BLaER1 treated with 17β-estradiol and CSF1 and Interleukin-3, amounts not matched to agents 10 nM and 100 nM (cell line): ENCODE measurements around the gene SV2A.
"Not testable (repeated sequence)": the region's sequence is repeated elsewhere in the genome, so short reads cannot be mapped to it uniquely, and the experiment has no call there.

Source experiments
- H3K27ac ChIP-seq, 11 experiments: shearing (Covaris generic); formaldehyde crosslinking; 2 replicates each; pipeline ENCODE4 v1.8.1; 2022
- H3K27me3 ChIP-seq, 11 experiments: shearing (Covaris generic); formaldehyde crosslinking; 2 replicates each; pipeline ENCODE4 v1.8.1; 2022
- H3K36me3 ChIP-seq, 11 experiments: shearing (Covaris generic); formaldehyde crosslinking; 2 replicates each; pipeline ENCODE4 v1.8.1; 2022
- H3K4me1 ChIP-seq, 10 experiments: shearing (Covaris generic); formaldehyde crosslinking; 2 replicates each; pipeline ENCODE4 v1.8.1; 2022
- H3K4me2 ChIP-seq, 11 experiments: shearing (Covaris generic); formaldehyde crosslinking; 2 replicates each; pipeline ENCODE4 v1.8.1; 2022
- H3K4me3 ChIP-seq, 10 experiments: shearing (Covaris generic); formaldehyde crosslinking; 2 replicates each; pipeline ENCODE4 v1.8.1; 2022
- H3K9ac ChIP-seq, 11 experiments: shearing (Covaris generic); formaldehyde crosslinking; 2 replicates each; pipeline ENCODE4 v1.8.1; 2022
- H3K9me3 ChIP-seq, 11 experiments: shearing (Covaris generic); formaldehyde crosslinking; replicated peaks in 1 of 11; 2 replicates each; pipeline ENCODE4 v1.8.1; 2022
- H4K20me1 ChIP-seq, 11 experiments: shearing (Covaris generic); formaldehyde crosslinking; 2 replicates each; pipeline ENCODE4 v1.8.1; 2022
- Cebpa-rat ChIP-seq, 11 experiments: shearing (Covaris generic); IDR thresholded peaks; 2 replicates each; pipeline ENCODE4 v1.8.1; 2022

The SV2A gene

DNA sequence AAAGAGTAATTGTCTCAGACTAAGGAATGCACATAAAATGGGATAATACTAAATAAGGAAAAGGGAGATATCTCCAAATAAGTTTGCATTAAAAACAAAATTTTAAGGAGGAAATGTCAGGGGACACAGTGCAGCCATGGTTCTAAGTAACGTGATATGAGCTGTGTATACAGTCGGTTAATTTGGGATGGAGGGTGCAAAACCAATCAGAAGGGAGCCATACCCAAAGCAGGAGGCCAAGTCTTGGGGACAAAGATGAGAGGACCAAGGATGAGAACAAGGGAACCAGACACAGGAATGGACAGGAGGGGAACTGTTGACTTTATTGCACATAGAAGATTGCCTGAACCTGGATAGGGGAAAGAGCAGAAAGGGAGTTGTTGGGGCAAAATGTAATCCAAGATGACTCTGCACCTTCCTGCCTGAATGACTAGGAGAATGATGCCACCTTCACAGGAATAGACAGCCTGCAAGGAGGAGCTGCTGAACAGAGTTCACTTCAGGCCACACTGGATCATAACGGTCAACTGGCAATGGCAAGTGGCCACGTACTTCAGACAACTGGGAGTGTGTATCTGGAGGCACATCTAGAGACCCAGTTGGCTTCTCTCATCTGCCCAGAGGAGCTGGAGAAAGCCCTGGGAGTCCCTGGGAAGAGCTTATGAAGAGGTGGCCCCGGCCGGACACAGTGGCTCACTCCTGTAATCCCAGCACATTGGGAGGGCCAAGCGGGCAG, 40.3 kb downstream of the SV2A start:
- H3K4me3 ChIP-seq, result no peak overlapping the region
- H3K36me3 ChIP-seq, result no peaks in the 10 kb centered on the region
- no peak overlapping the region for H3K27ac ChIP-seq
- no peaks in the 10 kb centered on the region for H3K9me3 ChIP-seq
- no peak overlapping the region for H3K9ac ChIP-seq
- peaks cover 0 to 45% (median 0%) of the 10 kb centered on the region in 11 experiments; a peak in 6 of 22 replicates for H4K20me1 ChIP-seq
- H3K4me2 ChIP-seq, result no peak overlapping the region
- peaks cover 0 to 7% (median 0%) of the 10 kb centered on the region in 10 experiments; a peak in 2 of 20 replicates for H3K4me1 ChIP-seq
- no peak for TF ChIP-seq Cebpa-rat (IDR thresholded peaks at IDR 0.05)
- no peaks in the 10 kb centered on the region for H3K27me3 ChIP-seq

DNA sequence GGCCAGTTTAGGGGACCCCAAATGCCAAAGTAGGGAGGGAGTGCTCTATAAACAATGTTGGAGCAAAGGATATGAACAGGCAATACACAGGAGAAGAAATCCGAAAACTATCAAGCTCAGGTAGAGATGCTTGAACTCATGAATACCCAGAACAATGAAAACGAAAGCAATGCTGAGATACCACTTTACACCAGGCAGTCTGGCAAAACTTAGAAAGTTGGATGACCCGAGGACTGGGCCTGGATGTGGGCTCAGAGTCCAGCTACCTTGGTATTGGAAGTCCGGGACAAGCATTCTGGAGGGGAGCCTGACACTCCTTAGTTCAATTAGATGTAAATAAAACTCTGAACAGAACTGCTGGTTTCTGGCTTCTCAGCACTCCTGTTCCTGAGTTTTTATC, 44.6 kb downstream of the SV2A start:
- H3K9ac ChIP-seq, H3K4me2 ChIP-seq, H3K27me3 ChIP-seq, H3K27ac ChIP-seq, H3K36me3 ChIP-seq, H3K4me1 ChIP-seq, H3K9me3 ChIP-seq, H3K4me3 ChIP-seq, H4K20me1 ChIP-seq: not testable (repeated sequence)

DNA sequence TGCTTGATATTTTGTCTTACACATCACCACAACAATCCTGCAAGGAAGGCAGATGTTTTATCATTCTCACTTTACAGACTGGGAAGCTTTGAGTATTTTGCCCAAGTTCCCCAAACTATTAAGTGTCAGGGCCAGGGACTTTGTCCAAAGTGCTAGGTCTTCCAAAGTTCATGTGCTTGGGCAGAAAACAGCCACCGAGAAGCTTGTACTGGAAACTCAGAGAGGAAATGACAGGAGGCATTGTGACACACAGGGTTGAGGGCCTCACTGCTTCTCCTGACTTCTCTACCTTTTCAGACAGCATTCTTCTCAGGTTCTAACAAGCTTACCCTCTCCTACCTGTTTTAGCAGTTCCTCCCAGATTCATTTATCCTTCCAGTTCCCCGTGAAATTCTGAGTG, 50.8 kb downstream of the SV2A start:
- not testable (repeated sequence) for H3K36me3 ChIP-seq, H3K4me1 ChIP-seq, H3K9me3 ChIP-seq, H3K27ac ChIP-seq, H4K20me1 ChIP-seq, H3K4me2 ChIP-seq, H3K27me3 ChIP-seq, H3K4me3 ChIP-seq, H3K9ac ChIP-seq

DNA sequence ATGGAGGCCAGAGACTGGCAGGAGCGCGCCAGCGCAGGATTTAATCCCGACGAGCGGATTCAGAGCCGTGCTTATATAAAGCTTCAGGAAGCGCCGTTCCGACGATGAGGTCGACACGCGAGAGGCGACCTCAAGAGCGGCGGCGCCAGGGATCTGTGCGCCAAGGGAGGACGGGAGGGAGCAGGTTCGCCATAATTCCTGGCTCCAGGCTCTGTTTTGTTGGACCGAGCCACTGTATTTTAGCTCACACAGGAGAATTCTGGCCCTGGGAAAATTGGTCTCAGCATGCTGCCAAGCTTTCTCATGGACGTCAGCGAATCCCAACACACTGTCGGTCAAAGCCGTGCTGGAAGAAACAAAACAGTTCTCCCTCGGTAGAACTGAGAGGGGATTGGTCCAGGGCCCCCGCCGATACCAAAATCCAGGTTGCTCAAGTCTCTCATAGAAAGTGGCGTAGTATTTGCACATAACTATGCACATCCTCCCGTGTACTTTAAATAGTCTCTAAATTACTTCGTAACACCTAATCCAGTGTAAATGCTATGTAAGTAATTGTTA, 56.1 kb downstream of the SV2A start:
- not testable (repeated sequence) for H3K9me3 ChIP-seq, H4K20me1 ChIP-seq, H3K27ac ChIP-seq, H3K4me2 ChIP-seq, H3K36me3 ChIP-seq, H3K4me1 ChIP-seq, H3K9ac ChIP-seq, H3K27me3 ChIP-seq, H3K4me3 ChIP-seq

DNA sequence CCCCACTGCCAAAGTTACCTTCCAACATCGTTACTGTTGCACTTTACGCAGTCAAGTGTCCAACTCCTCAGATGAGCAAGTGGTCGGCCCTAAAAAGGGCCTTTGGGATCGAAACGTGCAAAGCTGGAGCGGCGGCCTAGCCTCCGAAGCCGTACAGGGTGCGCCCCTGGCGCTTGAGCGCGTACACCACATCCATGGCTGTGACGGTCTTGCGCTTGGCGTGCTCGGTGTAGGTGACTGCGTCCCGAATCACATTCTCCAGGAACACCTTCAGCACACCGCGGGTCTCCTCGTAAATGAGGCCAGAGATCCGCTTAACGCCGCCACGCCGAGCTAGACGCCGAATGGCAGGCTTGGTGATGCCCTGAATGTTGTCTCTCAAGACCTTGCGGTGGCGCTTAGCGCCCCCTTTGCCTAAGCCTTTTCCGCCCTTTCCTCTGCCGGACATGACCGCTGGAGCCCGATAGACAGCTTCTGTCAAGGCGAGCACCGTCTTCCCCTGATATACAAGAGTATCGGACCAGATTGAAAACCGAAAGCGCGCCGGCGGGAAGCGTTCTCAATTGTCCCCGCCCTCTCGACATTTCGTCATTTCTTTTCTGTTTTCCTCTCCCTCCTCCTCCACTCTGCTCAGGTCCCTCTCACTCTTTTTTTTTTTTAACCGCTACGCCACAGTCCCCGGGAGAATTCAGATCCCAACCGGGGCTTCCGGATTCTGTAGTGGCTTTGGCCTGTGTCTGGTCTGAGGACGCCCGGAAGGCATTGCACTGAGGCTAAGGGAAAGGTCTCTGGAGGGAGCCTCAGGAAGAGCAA, 56.8 kb downstream of the SV2A start:
- not testable (repeated sequence) for H3K27ac ChIP-seq, H3K9ac ChIP-seq, H3K9me3 ChIP-seq, H3K4me2 ChIP-seq, H4K20me1 ChIP-seq, H3K4me3 ChIP-seq, H3K4me1 ChIP-seq, H3K36me3 ChIP-seq, H3K27me3 ChIP-seq

DNA sequence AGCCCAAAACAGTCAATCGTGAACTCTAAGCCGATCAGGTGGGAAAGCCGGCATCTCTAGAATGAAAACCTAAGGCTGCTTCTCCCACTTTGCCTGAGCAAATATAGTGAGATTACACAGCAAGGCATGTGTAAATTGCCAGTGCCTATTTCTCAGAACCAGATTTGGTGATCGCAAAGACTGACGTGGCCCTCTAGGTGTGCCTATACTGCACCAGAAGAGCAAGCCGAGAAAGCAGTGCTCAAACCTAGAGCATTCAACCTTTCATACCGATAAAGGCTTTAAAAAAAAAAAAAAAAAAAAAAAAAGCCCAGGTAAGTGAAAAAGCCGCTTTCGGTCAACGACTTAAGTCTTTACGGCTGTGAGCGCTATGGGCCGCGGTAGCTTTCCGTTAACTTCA, 57.4 kb downstream of the SV2A start:
- not testable (repeated sequence) for H4K20me1 ChIP-seq, H3K36me3 ChIP-seq, H3K4me1 ChIP-seq, H3K27me3 ChIP-seq, H3K4me3 ChIP-seq, H3K27ac ChIP-seq, H3K9ac ChIP-seq, H3K4me2 ChIP-seq, H3K9me3 ChIP-seq
